Progenitor cell of endocrine pancreas (in vitro differentiated cells): ENCODE measurements around the gene TFIP11. TPM values are rescaled to one million over a fixed set of nuclear protein-coding genes. Genes with fewer than 3 reads are reported as not detected.

ENCODE experiments used
- DNase-seq: peaks from one replicate; pipeline ENCODE4 v3.0.0; 2021; ENCODE audit warnings: low spot score; ENCODE audit not compliant: unreplicated experiment
- H3K27ac Mint-ChIP-seq: 2 replicates; pipeline ENCODE4 v1.8.0; 2021; ENCODE audit warnings: mild to moderate bottlenecking, moderate library complexity, mixed read lengths
- H3K27me3 Mint-ChIP-seq: 2 replicates; pipeline ENCODE4 v1.8.0; 2021; ENCODE audit warnings: mixed read lengths
- H3K36me3 Mint-ChIP-seq: 2 replicates; pipeline ENCODE4 v1.8.0; 2022; ENCODE audit warnings: mixed read lengths; ENCODE audit not compliant: insufficient read depth
- H3K4me1 Mint-ChIP-seq: 2 replicates; pipeline ENCODE4 v1.8.0; 2021; ENCODE audit warnings: low read depth, mixed read lengths
- H3K4me3 Mint-ChIP-seq: 2 replicates; pipeline ENCODE4 v1.8.0; 2021; ENCODE audit warnings: low read depth, mild to moderate bottlenecking, moderate library complexity, mixed read lengths
- H3K9me3 Mint-ChIP-seq: 2 replicates; pipeline ENCODE4 v1.8.0; 2021; ENCODE audit warnings: low read depth, mixed read lengths
- total RNA-seq: library from RNA; stranded (reverse); gene quantifications from 2 replicates; pipeline ENCODE4 v1.2.1, GENCODE V29; 2021
- TF ChIP-seq, protein P1 (sequence below): fragments of 200-600 bp; sonication (generic); IDR thresholded peaks from one replicate; pipeline ENCODE4 v1.5.0; 2021; ENCODE audit warnings: antibody characterized with exemption, mild to moderate bottlenecking; ENCODE audit not compliant: unreplicated experiment

TFIP11 gene
- total RNA-seq, 1 donor from 2014 or later, result 36.4 TPM

DNA sequence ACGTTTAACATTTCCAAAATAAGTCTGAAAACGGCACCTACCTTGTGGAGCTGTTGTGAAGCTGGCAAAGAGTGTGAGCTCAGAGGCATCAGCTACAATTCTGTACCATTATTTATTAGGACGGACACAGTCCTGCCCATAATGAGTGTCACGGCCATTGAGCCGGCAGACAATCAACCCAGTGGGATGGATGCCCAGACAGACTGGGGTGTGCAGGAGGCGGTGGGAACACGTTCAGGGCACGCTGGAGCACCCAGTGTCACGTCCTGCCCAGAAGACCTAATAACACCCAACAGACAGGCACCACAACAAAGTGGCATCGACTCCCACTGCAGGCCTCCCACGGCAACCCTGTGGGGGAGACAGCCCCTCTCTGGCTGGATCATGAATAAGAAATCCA lies 43.2 kb upstream of the TFIP11 start:
- H3K27ac Mint-ChIP-seq, result no peak overlapping the region
- TF ChIP-seq, protein P1, sequence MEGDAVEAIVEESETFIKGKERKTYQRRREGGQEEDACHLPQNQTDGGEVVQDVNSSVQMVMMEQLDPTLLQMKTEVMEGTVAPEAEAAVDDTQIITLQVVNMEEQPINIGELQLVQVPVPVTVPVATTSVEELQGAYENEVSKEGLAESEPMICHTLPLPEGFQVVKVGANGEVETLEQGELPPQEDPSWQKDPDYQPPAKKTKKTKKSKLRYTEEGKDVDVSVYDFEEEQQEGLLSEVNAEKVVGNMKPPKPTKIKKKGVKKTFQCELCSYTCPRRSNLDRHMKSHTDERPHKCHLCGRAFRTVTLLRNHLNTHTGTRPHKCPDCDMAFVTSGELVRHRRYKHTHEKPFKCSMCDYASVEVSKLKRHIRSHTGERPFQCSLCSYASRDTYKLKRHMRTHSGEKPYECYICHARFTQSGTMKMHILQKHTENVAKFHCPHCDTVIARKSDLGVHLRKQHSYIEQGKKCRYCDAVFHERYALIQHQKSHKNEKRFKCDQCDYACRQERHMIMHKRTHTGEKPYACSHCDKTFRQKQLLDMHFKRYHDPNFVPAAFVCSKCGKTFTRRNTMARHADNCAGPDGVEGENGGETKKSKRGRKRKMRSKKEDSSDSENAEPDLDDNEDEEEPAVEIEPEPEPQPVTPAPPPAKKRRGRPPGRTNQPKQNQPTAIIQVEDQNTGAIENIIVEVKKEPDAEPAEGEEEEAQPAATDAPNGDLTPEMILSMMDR, result no peak
- H3K36me3 Mint-ChIP-seq, result no peaks in the 10 kb centered on the region
- no peaks in the 10 kb centered on the region for H3K9me3 Mint-ChIP-seq
- peaks cover 3% of the 10 kb centered on the region for H3K4me1 Mint-ChIP-seq
- H3K4me3 Mint-ChIP-seq, result no peak overlapping the region
- H3K27me3 Mint-ChIP-seq, result no peaks in the 10 kb centered on the region
- no peak for DNase-seq

DNA sequence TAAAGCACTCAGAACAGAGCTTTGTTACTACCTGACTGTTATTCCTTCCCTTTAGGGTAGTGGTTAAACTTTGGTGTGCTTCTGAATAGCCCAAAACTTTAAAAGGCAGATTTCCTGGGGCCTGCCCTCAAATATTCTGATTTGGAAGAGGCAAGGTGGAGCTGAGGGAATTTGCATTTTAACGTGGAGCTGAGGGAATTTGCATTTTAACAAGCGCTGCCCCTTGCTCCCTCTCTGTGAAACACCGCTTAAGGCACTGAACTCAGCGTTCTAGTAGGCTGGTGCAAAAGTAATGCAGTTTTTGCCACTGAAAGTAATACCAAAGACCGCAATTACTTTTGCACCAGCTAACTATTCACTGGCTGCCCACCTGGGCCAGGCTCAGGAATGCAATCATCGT lies 42.7 kb upstream of the TFIP11 start:
- no peak overlapping the region for H3K4me3 Mint-ChIP-seq
- DNase-seq, result no peak
- no peaks in the 10 kb centered on the region for H3K27me3 Mint-ChIP-seq
- H3K36me3 Mint-ChIP-seq, result no peaks in the 10 kb centered on the region
- TF ChIP-seq, protein P1, result no peak
- H3K9me3 Mint-ChIP-seq, result no peaks in the 10 kb centered on the region
- H3K27ac Mint-ChIP-seq, result no peak overlapping the region
- peaks cover 3% of the 10 kb centered on the region for H3K4me1 Mint-ChIP-seq

DNA sequence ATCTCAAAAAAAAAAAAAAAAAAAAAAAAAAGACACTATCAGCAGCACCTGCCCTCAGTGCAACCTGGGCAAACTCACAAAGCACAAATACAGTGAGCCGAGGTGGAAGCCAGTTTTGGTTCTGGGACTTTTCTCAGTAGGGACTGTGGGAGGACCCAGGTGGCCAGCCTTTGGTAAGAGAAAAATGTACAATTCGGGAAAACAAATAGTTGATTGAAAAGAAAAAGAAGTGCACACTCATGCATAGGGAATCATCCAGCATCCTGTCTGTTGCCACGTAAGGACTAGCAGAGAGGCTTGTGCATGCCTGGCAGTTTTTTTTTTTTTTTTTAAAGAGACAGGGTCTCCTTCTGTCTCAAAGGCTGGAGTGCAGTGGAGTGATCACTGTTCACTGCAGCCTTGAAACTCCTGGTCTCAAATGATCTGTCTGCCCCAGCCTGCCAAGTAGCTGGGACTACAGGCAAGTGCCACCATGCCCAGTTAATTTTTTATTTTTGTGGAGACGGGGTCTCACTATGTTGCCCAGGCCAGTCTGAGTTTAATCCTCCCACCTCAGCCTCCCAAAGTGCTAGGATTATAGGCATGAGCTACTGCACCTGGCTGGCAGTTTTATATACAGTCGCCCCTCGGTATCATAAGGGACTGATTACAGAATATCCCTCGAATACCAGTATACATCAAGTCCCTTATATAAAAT lies 40.9 kb upstream of the TFIP11 start:
- no peaks in the 10 kb centered on the region for H3K36me3 Mint-ChIP-seq
- H3K27ac Mint-ChIP-seq, result peak overlapping the region; percentile 67
- TF ChIP-seq, protein P1, result no peak

DNA sequence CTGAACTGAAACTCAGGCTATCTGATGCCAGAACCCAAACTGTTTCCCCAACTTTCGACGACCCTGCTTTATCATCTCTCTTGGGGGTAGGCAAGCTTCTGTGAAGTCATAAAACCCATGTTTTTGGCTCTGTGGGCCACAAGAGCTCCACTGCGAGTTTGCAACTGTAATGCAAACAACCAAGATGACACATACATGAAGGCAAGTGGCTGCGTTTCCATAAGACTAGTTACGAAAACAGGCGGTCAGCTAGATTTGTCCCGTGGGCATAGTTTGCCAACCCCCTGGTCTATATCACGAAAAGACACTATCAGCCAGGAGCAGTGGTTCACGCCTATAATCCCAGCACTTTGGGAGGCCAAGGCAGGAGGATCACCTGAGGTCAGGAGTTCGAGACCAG lies 40.2 kb upstream of the TFIP11 start:
- no peak for DNase-seq
- Mint-ChIP-seq H3K27ac (no peak overlapping the region), H3K27me3 (no peaks in the 10 kb centered on the region), H3K36me3 (no peaks in the 10 kb centered on the region), H3K4me3 (no peak overlapping the region), H3K4me1 (no peaks in the 10 kb centered on the region), H3K9me3 (no peaks in the 10 kb centered on the region)
- TF ChIP-seq, protein P1, result no peak

More for the DNA sequence above, 40.9 kb upstream of the TFIP11 start:
- H3K9me3 Mint-ChIP-seq, result no peaks in the 10 kb centered on the region
- H3K27me3 Mint-ChIP-seq, result no peaks in the 10 kb centered on the region
- peaks cover under 1% of the 10 kb centered on the region for H3K4me1 Mint-ChIP-seq
- H3K4me3 Mint-ChIP-seq, result no peak overlapping the region
- DNase-seq, result no peak

DNA sequence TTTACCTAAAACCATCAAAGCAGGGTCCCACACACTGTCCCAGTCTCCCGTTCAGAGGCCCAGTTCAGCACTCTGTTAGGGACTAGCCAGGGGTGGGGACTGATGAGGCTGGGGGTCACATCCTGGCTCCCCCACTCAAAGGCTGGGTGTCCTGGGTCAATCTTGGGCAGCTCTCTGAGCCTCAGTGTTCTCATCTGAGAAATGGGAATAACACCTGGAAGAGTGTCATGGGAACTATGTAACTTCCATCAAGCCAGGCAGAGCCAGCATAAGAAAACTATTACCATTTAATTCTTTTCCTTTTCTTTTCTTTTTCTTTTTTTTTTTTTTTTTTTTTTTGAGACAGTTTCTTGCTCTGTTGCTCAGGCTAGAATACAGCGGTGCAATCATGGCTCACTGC lies 39.3 kb upstream of the TFIP11 start:
- DNase-seq, result no peak
- TF ChIP-seq, protein P1, result no peak
- H3K9me3 Mint-ChIP-seq, result no peaks in the 10 kb centered on the region
- no peaks in the 10 kb centered on the region for H3K27me3 Mint-ChIP-seq
- H3K27ac Mint-ChIP-seq, result no peak overlapping the region
- no peaks in the 10 kb centered on the region for H3K4me1 Mint-ChIP-seq
- H3K4me3 Mint-ChIP-seq, result no peak overlapping the region
- H3K36me3 Mint-ChIP-seq, result no peaks in the 10 kb centered on the region
